Measurements from ENCODE around the gene HOMER1.

Gene HOMER1

DNA sequence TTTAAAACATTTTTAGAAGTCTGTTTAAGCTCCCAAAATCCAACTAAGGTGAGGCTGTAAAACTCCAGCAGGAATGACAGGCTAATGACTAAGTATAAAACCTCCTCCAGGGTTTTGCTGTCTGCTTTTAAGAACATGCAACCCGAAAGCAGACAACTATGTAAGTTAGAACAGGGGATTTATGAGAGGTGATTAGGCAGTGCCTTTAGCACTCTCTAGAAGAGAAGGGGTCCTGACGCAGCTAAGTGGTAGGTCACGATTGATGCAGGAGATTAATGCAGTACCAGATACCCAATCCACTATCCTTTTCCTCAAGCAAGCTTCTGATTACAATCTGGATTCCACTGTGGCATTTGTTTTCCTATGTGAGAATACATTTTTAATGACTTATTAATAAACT is 25.9 kb downstream of the HOMER1 start:
- DNase-seq = no peak

GRCh38 chr5:79487251-79487650 is 26.7 kb downstream of the HOMER1 start:
- no peak for DNase-seq

DNA sequence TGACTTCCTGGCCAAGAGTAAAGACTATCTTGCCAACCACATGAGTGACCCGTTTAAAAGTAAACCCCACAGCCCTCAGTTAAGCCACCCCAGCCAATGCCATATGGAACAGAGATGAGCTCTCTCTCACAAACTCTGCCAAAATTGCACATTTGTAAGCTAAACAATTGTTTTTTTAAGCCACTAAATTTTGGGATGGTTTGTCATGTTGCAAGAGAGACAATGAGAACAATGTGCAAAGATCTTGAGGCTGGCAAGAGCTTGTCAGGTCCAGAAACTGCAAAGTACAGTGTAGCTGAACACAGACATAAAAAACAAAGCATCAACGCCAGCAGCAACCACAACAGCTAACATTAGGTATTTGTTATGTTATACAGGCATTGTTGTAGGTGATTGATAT is 27.8 kb downstream of the HOMER1 start:
- no peak for DNase-seq

- no peak for DNase-seq
These were observed 29.2 kb downstream of the HOMER1 start for GRCh38 chr5:79484731-79485130.

GRCh38 chr5:79481574-79481973 is 32.4 kb downstream of the HOMER1 start:
- DNase-seq = no peak

DNA sequence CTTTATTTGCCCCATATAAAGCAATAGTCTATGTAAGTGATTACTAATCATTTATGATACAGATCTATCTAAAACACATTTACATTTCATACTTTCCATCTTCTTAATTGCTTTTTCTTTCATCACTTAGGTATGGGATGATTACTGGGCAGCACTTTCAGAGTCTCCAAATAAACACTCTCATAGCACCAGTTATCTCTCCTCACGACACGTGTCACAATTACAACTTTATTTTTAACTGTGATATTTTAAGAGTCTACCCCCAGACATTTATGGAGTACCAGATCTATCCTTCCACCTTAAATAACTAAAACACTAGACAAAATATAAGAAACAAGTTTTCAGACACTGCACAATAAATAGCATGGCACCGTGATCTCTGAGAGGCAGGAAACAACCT is 32.9 kb downstream of the HOMER1 start:
- no peak for DNase-seq

DNA sequence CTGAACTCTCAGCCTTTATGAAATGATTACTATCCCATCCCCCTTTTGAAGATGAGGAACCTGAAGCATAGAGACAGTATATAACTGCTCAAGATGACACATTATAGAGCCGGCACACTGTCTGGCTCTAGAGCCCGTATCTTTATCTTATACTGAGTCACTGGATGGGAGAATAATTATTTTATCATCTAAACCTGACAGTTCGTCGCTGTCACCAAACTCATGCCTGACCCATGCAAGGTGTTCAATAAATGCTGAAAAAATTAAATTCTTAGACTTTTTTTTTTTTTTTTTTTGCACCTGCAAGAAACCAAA is 38.8 kb downstream of the HOMER1 start:
- no peak for DNase-seq

DNA sequence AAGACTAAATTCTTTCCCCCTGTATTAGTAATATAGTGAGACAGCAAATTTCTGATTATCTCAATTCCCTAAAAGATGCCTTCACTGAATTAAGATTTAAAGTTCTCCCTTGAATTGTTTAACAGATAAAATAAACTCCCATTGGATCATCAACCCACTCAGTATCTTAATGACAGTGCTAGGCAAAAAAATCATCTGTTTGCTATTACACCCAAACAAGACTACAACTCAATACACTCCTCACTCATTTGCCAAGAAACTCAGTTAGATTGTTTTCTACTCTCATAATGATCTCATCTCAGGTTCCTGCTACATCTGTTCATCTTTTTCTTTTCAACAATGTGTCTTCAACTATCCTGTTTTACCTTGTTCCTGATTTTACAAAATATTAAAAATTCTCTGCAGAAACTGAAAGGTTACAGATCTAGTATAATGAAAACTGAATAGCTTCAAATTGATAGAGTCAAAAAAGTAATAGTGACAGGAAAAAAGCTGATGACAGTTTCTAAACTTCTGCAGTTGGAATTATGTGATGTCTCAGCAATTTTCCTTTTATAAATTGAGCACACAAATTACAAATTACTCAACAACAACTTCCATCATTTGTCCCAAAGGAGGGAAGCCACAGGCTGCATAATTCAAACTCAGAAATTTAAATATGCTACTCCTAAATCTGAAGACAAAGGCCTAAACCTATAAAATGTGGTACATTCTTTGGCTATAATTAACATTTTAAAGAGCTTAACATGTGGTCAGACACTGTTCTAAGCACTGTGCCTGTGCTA is 39.4 kb downstream of the HOMER1 start:
- DNase-seq = no peak

GRCh38 chr5:79471556-79471955 is 42.4 kb downstream of the HOMER1 start:
- DNase-seq = no peak

- DNase-seq = peak in 2 of 6 experiments; percentile 24 to 37
These were observed 49.1 kb downstream of the HOMER1 start for GRCh38 chr5:79464695-79465332.

DNA sequence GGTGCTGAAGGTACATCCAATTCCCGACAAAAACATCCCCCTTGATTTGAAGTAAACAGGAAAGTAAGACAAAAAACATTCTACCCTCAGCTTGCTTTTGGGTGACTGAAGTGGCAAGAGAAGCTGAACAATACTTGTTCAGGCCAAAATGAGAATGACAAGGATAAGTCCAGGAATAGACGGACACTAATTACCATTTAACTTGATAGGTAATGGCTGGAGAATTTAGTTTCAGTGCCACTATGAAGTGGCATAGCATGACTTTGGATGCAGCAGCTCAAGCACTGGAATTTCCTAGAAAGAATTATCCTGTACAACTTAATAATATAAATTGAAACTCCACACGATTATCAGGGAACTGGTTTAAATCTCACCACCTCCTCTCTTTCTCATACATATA is 49.7 kb downstream of the HOMER1 start:
- no peak for DNase-seq

GRCh38 chr5:79459626-79460025 is 54.3 kb downstream of the HOMER1 start:
- DNase-seq = no peak

- no peak for DNase-seq
These were observed 56.9 kb downstream of the HOMER1 start for GRCh38 chr5:79456890-79457583.

GRCh38 chr5:79456400-79456799 is 57.5 kb downstream of the HOMER1 start:
- DNase-seq = no peak

- DNase-seq = no peak
These were observed 59.9 kb downstream of the HOMER1 start for GRCh38 chr5:79454043-79454442.

GRCh38 chr5:79448336-79448735 is 65.6 kb downstream of the HOMER1 start:
- DNase-seq = no peak

GRCh38 chr5:79436821-79437220 is 77.1 kb downstream of the HOMER1 start:
- no peak for DNase-seq

DNA sequence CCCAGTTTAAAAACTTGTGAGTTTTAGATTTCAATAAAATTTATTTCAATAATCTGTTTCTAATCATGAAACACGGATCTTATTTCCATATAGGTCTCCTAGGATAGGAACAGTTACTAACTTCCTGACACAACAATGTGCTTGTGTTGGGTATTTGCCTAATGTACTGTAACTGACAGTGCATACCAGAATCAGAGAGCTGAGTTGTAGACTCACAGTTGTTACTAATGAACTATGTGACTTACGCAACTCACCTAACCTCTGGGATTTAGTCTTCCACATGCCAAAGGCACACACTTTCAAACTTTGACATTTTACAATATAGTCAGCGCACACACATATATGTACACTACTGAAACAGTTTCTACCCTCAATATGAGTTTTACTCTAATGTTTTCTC is 77.7 kb downstream of the HOMER1 start:
- DNase-seq = no peak

GRCh38 chr5:79430196-79430595 is 83.7 kb downstream of the HOMER1 start:
- no peak for DNase-seq

- DNase-seq = no peak
These were observed 90.6 kb downstream of the HOMER1 start for GRCh38 chr5:79423296-79423695.

GRCh38 chr5:79420248-79420647 is 93.7 kb downstream of the HOMER1 start:
- DNase-seq = no peak

DNA sequence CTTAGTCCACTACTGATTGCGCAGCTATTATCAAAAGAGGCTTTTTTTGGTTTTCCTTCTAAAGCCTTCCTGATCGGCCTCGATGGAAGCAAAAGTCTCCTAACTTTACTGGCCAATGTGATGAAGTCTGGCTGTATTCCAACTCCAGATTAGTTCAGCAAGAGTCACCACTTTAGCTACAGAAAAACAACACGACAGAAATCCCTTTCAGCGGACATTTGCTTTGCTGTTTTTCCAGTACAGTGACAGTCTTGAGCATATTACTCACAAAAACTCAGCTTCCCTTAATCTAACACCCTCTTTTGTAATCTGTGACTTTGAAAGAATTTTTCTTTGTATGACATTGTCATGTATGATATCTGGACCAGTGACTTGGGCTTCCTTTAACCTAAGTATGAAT is 95.7 kb downstream of the HOMER1 start:
- DNase-seq = no peak

DNA sequence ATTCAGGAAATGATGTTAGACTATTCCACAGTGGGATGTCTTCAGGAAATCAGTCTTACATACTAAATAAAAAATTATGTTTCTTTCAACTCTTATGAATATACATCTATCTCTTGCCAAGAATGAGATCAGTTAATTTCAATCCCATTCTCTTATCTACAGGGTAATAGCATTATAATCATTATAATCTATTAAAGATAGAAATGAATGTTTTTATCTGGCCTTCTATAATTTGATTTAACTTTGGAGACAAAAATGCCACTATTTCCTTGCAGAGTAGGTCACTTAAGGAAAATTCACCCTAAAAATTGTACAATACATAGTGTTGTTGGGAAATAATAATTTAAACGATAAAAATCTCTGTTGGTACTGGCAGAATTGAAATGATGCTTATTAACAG is 96.4 kb downstream of the HOMER1 start:
- no peak for DNase-seq

- DNase-seq = no peak
These were observed 97.4 kb downstream of the HOMER1 start for GRCh38 chr5:79416499-79416898.

Measured in stimulated activated naive CD4-positive, alpha-beta T cell (primary cell).